GM21515 (cell line): ENCODE measurements around the gene SPTLC2.

Experiments
- ATAC-seq: cut with Tn5 transposase; IDR thresholded peaks from one replicate; pipeline ENCODE4 v1.9.1; 2021; ENCODE audit not compliant: unreplicated experiment

SPTLC2 gene

GRCh38 chr14:77625360-77625759 lies 8.9 kb upstream of the SPTLC2 start:
- ATAC-seq, result no peak

- ATAC-seq, result no peak
Measured at GRCh38 chr14:77623201-77623600, 6.8 kb upstream of the SPTLC2 start.

- ATAC-seq, result no peak
Measured at GRCh38 chr14:77622366-77622961, 6.0 kb upstream of the SPTLC2 start.

- no peak for ATAC-seq
Measured at GRCh38 chr14:77620222-77620870, 3.9 kb upstream of the SPTLC2 start.

- ATAC-seq, result no peak
Measured at GRCh38 chr14:77618381-77618970, 2.0 kb upstream of the SPTLC2 start.

- ATAC-seq, result no peak
Measured at GRCh38 chr14:77616133-77616453, 344 bp downstream of the SPTLC2 start.

- ATAC-seq, result no peak
Measured at GRCh38 chr14:77615361-77616132, 890 bp downstream of the SPTLC2 start.

GRCh38 chr14:77613201-77613600 lies 3.2 kb downstream of the SPTLC2 start:
- ATAC-seq, result no peak

- ATAC-seq, result no peak
Measured at GRCh38 chr14:77612011-77612620, 4.3 kb downstream of the SPTLC2 start.

- ATAC-seq, result no peak
Measured at GRCh38 chr14:77610553-77610952, 5.9 kb downstream of the SPTLC2 start.

GRCh38 chr14:77609922-77610321 lies 6.5 kb downstream of the SPTLC2 start:
- ATAC-seq, result no peak

GRCh38 chr14:77607741-77608302 lies 8.6 kb downstream of the SPTLC2 start:
- no peak for ATAC-seq

GRCh38 chr14:77605392-77605972 lies 11.0 kb downstream of the SPTLC2 start:
- no peak for ATAC-seq

- ATAC-seq, result no peak
Measured at GRCh38 chr14:77603654-77604255, 12.7 kb downstream of the SPTLC2 start.

- ATAC-seq, result no peak
Measured at GRCh38 chr14:77603031-77603430, 13.4 kb downstream of the SPTLC2 start.

- no peak for ATAC-seq
Measured at GRCh38 chr14:77601846-77602619, 14.4 kb downstream of the SPTLC2 start.

- no peak for ATAC-seq
Measured at GRCh38 chr14:77599889-77600288, 16.5 kb downstream of the SPTLC2 start.

GRCh38 chr14:77598366-77599070 lies 17.9 kb downstream of the SPTLC2 start:
- no peak for ATAC-seq

GRCh38 chr14:77593501-77593961 lies 22.9 kb downstream of the SPTLC2 start:
- peak; percentile 69 for ATAC-seq
